Body of pancreas (tissue), 4 donors: Measurements from ENCODE around the gene ESYT2.

Source experiments
- CTCF ChIP-seq, 7 experiments: fragments of 450-650 bp in 4 of 7; fragments of 200-600 bp in 3 of 7; sonication (generic) in 3 of 7; IDR thresholded peaks; one replicate each; pipeline ENCODE4 v1.5.1; 2016 to 2019; ENCODE audit warnings: antibody characterized with exemption in 7 of 7
- POLR2A ChIP-seq, 3 donors: fragments of 450-650 bp; IDR thresholded peaks; one replicate each; pipeline ENCODE4 v1.6.1; 2016; ENCODE audit warnings: antibody characterized with exemption in 3 of 3, mild to moderate bottlenecking in 2 of 3

GRCh38 chr7:158808126-158808525 is 21.2 kb downstream of the ESYT2 start:
- TF ChIP-seq CTCF (IDR thresholded peaks at IDR 0.05) (no peak), POLR2A (IDR thresholded peaks at IDR 0.05) (no peak)
